HepG2 (cell line): ENCODE data around the gene THAP3. TPM values are rescaled to one million over a fixed set of nuclear protein-coding genes. Genes with fewer than 3 reads are reported as not detected.

ENCODE experiments used
- BORCS8-MEF2B ChIP-seq: sonication (generic); formaldehyde crosslinking; IDR thresholded peaks from 2 replicates; pipeline ENCODE4 v1.8.0; 2022; ENCODE audit warnings: mild to moderate bottlenecking, missing genetic modification reagents
- FLYWCH1 ChIP-seq: sonication (generic); formaldehyde crosslinking; IDR thresholded peaks from 2 replicates; pipeline ENCODE4 v1.8.1; 2023; ENCODE audit warnings: mild to moderate bottlenecking, missing genetic modification reagents
- FOXO1 ChIP-seq: sonication (generic); formaldehyde crosslinking; IDR thresholded peaks from 2 replicates; pipeline ENCODE4 v1.4.0; 2020; ENCODE audit warnings: missing genetic modification reagents
- HMG20B ChIP-seq: conservative IDR thresholded peaks from 2 replicates; pipeline ENCODE4 v1.6.1; 2016; ENCODE audit warnings: missing genetic modification reagents, missing compliant biosample characterization
- JUND ChIP-seq: sonication (generic); formaldehyde crosslinking; IDR thresholded peaks from 2 replicates; pipeline ENCODE4 v1.8.0; 2022; ENCODE audit warnings: mild to moderate bottlenecking, missing genetic modification reagents
- KDM1A ChIP-seq: IDR thresholded peaks from 2 replicates; pipeline ENCODE4 v1.6.1; 2016; ENCODE audit warnings: missing compliant biosample characterization
- KLF13 ChIP-seq: sonication (generic); formaldehyde crosslinking; IDR thresholded peaks from 2 replicates; pipeline ENCODE4 v1.4.0; 2020; ENCODE audit warnings: mild to moderate bottlenecking, missing genetic modification reagents
- LRRFIP1 ChIP-seq: sonication (generic); formaldehyde crosslinking; conservative IDR thresholded peaks from 2 replicates; pipeline ENCODE4 v1.4.0; 2020; ENCODE audit warnings: missing genetic modification reagents
- MTF2 ChIP-seq: sonication (generic); formaldehyde crosslinking; IDR thresholded peaks from 2 replicates; pipeline ENCODE4 v1.5.0; 2020; ENCODE audit warnings: missing genetic modification reagents, borderline replicate concordance
- NRL ChIP-seq: sonication (generic); formaldehyde crosslinking; IDR thresholded peaks from 2 replicates; pipeline ENCODE4 v1.5.0; 2020; ENCODE audit warnings: missing genetic modification reagents, mild to moderate bottlenecking, moderate library complexity, borderline replicate concordance
- TBL1XR1 ChIP-seq: fragments of 150-350 bp; IDR thresholded peaks from 2 replicates; pipeline ENCODE4 v1.6.1; 2014; ENCODE audit warnings: borderline replicate concordance, low read length; ENCODE audit not compliant: partially characterized antibody
- U2AF1 ChIP-seq: fragments of 200-400 bp; formaldehyde crosslinking; optimal IDR thresholded peaks from 2 replicates; pipeline ENCODE3; 2017; ENCODE audit warnings: mild to moderate bottlenecking, low read depth, low read length
- YEATS4 ChIP-seq: sonication (generic); formaldehyde crosslinking; IDR thresholded peaks from 2 replicates; pipeline ENCODE4 v1.4.0; 2020; ENCODE audit warnings: missing genetic modification reagents, borderline replicate concordance
- ZNF230 ChIP-seq: sonication (generic); formaldehyde crosslinking; IDR thresholded peaks from 2 replicates; pipeline ENCODE4 v1.4.0; 2020; ENCODE audit warnings: mild to moderate bottlenecking, missing genetic modification reagents
- ZNF263 ChIP-seq: sonication (generic); formaldehyde crosslinking; IDR thresholded peaks from 2 replicates; pipeline ENCODE4 v1.4.0; 2020; ENCODE audit warnings: missing genetic modification reagents
- ZNF383 ChIP-seq: sonication (generic); formaldehyde crosslinking; IDR thresholded peaks from 2 replicates; pipeline ENCODE4 v1.4.0; 2020; ENCODE audit warnings: missing genetic modification reagents, mild to moderate bottlenecking, borderline replicate concordance
- ZNF431 ChIP-seq: sonication (generic); formaldehyde crosslinking; IDR thresholded peaks from 2 replicates; pipeline ENCODE4 v1.9.0; 2022; ENCODE audit warnings: missing genetic modification reagents, low read depth, mild to moderate bottlenecking, borderline replicate concordance
- ZNF672 ChIP-seq: sonication (generic); formaldehyde crosslinking; IDR thresholded peaks from 2 replicates; pipeline ENCODE4 v1.8.1; 2022; ENCODE audit warnings: missing genetic modification reagents
- polyA plus RNA-seq, 8 experiments: library from polyadenylated mRNA; depleted of rRNA in 3 of 8; stranded (reverse) in 7 of 8; unstranded in 1 of 8; fragments of >200 nt; fragmentation: Illumina TruSeq in 4 of 8; extraction: Trizol in 4 of 8; gene quantifications; 2 replicates each; pipeline versions ENCODE4 v1.2.1 to v1.2.3, GENCODE V29; 2011 to 2016; ENCODE audit warnings: low read depth in 4 of 8, missing spikeins in 1 of 8, mixed read lengths in 1 of 8; ENCODE audit not compliant: insufficient read depth in 1 of 8
- total RNA-seq, 5 experiments: library from RNA; depleted of rRNA; stranded (reverse); fragments of >200 nt; fragmentation: Illumina TruSeq; extraction: Trizol; gene quantifications; 2 replicates each; pipeline ENCODE4 v1.2.3, GENCODE V29; 2016; ENCODE audit warnings: low read depth in 1 of 5
- TF ChIP-seq, protein P1 (sequence below): sonication (generic); formaldehyde crosslinking; IDR thresholded peaks from 2 replicates; pipeline ENCODE4 v1.5.0; 2020; ENCODE audit warnings: mild to moderate bottlenecking, missing genetic modification reagents
- TF ChIP-seq, protein P2 (sequence below): sonication (generic); formaldehyde crosslinking; IDR thresholded peaks from 2 replicates; pipeline ENCODE4 v1.8.1; 2022; ENCODE audit warnings: mild to moderate bottlenecking, missing genetic modification reagents
- TF ChIP-seq, protein P3 (sequence below): sonication (generic); formaldehyde crosslinking; IDR thresholded peaks from 2 replicates; pipeline ENCODE4 v1.4.0; 2020; ENCODE audit warnings: mild to moderate bottlenecking, missing genetic modification reagents

Gene THAP3
- total and polyA plus RNA-seq, 2 of the 13 experiments (the other 11 are each of a cell fraction or from before 2014, with no cell fraction given), result 10.3 to 14.9 TPM

GRCh38 chr1:6603915-6604558 is 20.6 kb upstream of the THAP3 start (continued):
- TF ChIP-seq ZNF383 (CRISPR knock-in tag) (no peak), ZNF431 (CRISPR knock-in tag) (no peak), LRRFIP1 (CRISPR knock-in tag) (no peak), ZNF230 (no peak), FOXO1 (CRISPR knock-in tag) (peak; percentile 69; the same call in 1 of the 2 replicates), YEATS4 (CRISPR knock-in tag) (peak; percentile 37; the same call in 1 of the 2 replicates), KDM1A (no peak), ZNF672 (CRISPR knock-in tag) (no peak), HMG20B (CRISPR knock-in tag) (0 out of 2 replicates have a peak, but pooled peaks have one; percentile 30), FLYWCH1 (CRISPR knock-in tag) (no peak), ZNF263 (CRISPR knock-in tag) (no peak), MTF2 (no peak), TBL1XR1 (no peak), JUND (CRISPR knock-in tag) (no peak), BORCS8-MEF2B (CRISPR knock-in tag) (no peak; the same call in 1 of the 2 replicates), U2AF1 (no peak), KLF13 (CRISPR knock-in tag) (no peak), NRL (CRISPR knock-in tag) (no peak)
- TF ChIP-seq, protein P1, sequence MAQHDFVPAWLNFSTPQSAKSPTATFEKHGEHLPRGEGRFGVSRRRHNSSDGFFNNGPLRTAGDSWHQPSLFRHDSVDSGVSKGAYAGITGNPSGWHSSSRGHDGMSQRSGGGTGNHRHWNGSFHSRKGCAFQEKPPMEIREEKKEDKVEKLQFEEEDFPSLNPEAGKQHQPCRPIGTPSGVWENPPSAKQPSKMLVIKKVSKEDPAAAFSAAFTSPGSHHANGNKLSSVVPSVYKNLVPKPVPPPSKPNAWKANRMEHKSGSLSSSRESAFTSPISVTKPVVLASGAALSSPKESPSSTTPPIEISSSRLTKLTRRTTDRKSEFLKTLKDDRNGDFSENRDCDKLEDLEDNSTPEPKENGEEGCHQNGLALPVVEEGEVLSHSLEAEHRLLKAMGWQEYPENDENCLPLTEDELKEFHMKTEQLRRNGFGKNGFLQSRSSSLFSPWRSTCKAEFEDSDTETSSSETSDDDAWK (CRISPR knock-in tag), result no peak
- TF ChIP-seq, protein P2, sequence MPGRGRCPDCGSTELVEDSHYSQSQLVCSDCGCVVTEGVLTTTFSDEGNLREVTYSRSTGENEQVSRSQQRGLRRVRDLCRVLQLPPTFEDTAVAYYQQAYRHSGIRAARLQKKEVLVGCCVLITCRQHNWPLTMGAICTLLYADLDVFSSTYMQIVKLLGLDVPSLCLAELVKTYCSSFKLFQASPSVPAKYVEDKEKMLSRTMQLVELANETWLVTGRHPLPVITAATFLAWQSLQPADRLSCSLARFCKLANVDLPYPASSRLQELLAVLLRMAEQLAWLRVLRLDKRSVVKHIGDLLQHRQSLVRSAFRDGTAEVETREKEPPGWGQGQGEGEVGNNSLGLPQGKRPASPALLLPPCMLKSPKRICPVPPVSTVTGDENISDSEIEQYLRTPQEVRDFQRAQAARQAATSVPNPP (CRISPR knock-in tag), result no peak
- TF ChIP-seq, protein P3, sequence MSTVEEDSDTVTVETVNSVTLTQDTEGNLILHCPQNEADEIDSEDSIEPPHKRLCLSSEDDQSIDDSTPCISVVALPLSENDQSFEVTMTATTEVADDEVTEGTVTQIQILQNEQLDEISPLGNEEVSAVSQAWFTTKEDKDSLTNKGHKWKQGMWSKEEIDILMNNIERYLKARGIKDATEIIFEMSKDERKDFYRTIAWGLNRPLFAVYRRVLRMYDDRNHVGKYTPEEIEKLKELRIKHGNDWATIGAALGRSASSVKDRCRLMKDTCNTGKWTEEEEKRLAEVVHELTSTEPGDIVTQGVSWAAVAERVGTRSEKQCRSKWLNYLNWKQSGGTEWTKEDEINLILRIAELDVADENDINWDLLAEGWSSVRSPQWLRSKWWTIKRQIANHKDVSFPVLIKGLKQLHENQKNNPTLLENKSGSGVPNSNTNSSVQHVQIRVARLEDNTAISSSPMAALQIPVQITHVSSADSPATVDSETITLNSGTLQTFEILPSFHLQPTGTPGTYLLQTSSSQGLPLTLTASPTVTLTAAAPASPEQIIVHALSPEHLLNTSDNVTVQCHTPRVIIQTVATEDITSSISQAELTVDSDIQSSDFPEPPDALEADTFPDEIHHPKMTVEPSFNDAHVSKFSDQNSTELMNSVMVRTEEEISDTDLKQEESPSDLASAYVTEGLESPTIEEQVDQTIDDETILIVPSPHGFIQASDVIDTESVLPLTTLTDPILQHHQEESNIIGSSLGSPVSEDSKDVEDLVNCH (CRISPR knock-in tag), result no peak
